VCaP (cell line): ENCODE data around the gene MRRF.

Experiments used
- H3K27ac ChIP-seq: fragments of 450-650 bp; 2 replicates; pipeline ENCODE4 v1.5.1; 2017
- CTCF ChIP-seq: fragments of 450-650 bp; conservative IDR thresholded peaks from 2 replicates; pipeline ENCODE4 v1.5.1; 2017; ENCODE audit warnings: mild to moderate bottlenecking, moderate library complexity

Gene MRRF

GRCh38 chr9:122225312-122226141 lies 39.2 kb upstream of the MRRF start:
- no peak for TF ChIP-seq CTCF

GRCh38 chr9:122226142-122226757 lies 38.4 kb upstream of the MRRF start:
- no peak overlapping the region for H3K27ac ChIP-seq
- no peak for TF ChIP-seq CTCF

More at GRCh38 chr9:122225312-122226141, 39.2 kb upstream of the MRRF start:
- no peak overlapping the region for H3K27ac ChIP-seq

GRCh38 chr9:122226758-122227574 lies 37.7 kb upstream of the MRRF start:
- H3K27ac ChIP-seq: no peak overlapping the region
- no peak for TF ChIP-seq CTCF

GRCh38 chr9:122227575-122227900 lies 37.1 kb upstream of the MRRF start:
- TF ChIP-seq CTCF: no peak
- H3K27ac ChIP-seq: no peak overlapping the region

GRCh38 chr9:122228191-122228567 lies 36.5 kb upstream of the MRRF start:
- no peak for TF ChIP-seq CTCF
- no peak overlapping the region; the same call in 1 of the 2 replicates for H3K27ac ChIP-seq

GRCh38 chr9:122228568-122229484 lies 35.9 kb upstream of the MRRF start, which contains the start of gene LHX6:
LHX6 (minus strand) TSS chr9:122228957; CDS start chr9:122228740, 217 bp downstream.
- H3K27ac ChIP-seq: no peak within 1 kb of the TSS; the same call in 1 of the 2 replicates
- TF ChIP-seq CTCF: no peak
